Fibroblast of peridontal ligament (primary cell): ENCODE measurements around the gene FNDC11.
"Not testable (repeated sequence)": the region's sequence is repeated elsewhere in the genome, so short reads cannot be mapped to it uniquely, and the experiment has no call there.

Source experiments
- DNase-seq: peaks from one replicate; pipeline ENCODE4 v3.0.0-alpha.2; 2010; ENCODE audit errors: extremely low read depth

Gene FNDC11, protein sequence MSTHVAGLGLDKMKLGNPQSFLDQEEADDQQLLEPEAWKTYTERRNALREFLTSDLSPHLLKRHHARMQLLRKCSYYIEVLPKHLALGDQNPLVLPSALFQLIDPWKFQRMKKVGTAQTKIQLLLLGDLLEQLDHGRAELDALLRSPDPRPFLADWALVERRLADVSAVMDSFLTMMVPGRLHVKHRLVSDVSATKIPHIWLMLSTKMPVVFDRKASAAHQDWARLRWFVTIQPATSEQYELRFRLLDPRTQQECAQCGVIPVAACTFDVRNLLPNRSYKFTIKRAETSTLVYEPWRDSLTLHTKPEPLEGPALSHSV

DNA sequence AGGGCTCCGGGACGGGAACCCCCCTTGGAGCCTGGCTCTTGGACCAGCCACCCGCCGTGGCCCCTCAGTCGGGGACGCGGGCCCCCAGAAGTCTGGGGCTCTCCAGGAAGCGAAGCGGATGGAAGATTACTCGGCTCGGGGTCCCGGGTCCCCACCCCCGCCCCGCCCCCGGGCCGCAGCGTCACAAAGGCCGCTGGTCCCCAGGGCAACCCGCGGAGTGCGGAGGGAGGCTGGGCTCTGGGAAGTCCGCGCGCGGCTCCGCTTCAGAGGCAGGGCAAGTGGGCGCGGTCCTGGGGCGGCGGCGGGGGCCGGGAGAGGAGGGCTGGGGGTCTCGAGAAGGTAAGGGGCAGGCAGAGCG lies at the start of gene FNDC11:
Gene FNDC11 (plus strand): TSS at position 227 of the 358 bp plus-strand sequence. CDS start 1,505 bp downstream, outside the sequence.
- DNase-seq: no peak

DNA sequence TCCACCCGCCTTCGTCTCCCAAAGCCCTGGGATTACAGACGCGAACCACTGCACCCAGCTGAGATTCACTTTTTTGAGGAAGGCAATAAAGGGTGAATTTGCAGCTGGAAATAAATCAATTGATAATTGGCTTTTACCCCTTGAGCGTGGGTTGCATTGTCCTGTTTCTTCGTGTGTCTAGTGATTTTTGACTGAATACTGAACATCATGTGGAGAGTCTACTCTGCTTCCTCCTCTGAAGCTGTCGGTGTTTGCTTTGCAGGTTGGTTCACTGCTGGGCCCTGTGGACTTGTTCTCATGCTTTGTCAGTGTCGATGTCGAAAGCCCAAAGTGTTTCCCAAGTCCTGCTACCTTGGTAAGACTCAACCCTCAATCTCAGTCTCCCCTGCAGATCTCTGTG lies 49.3 kb upstream of the FNDC11 start:
- DNase-seq: no peak

DNA sequence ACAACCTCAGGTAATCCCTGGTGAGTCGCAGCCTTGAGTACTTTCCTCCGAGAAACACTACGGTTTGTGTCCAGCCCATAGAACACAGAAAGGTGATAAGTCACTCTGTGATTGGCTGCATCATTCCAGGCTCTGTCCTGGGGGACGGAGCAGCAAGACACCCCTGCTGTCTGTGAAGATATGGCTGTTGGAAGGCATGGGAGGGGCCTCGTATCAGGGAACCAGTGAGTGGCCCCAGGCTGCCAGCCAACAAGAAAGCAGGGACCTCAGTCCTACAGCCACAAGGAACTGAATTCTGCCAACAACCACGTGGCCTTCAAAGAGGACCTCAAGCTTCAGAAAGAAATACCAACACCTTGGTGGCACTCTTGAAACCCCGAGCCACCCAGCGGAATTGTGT lies 48.7 kb upstream of the FNDC11 start:
- no peak for DNase-seq

DNA sequence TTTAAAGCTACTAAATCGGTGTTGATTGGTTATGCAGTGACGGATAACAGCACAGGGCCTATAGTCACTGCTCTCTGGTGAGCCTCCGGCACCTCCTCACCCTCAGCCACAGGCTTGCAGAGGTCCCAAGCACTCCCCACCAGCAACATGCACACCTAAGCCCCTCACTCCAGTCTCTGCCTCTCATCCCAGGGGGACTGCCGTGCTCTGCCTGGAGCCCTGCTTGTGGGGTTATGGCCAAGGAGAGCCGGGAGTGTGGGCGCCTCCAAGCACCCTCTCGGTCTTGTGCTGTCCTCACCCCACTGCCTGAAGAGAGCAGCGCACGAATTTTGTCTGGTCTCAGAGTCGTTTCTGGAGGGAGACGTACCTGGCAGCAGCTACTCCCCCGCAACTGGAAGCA lies 48.2 kb upstream of the FNDC11 start:
- no peak for DNase-seq

DNA sequence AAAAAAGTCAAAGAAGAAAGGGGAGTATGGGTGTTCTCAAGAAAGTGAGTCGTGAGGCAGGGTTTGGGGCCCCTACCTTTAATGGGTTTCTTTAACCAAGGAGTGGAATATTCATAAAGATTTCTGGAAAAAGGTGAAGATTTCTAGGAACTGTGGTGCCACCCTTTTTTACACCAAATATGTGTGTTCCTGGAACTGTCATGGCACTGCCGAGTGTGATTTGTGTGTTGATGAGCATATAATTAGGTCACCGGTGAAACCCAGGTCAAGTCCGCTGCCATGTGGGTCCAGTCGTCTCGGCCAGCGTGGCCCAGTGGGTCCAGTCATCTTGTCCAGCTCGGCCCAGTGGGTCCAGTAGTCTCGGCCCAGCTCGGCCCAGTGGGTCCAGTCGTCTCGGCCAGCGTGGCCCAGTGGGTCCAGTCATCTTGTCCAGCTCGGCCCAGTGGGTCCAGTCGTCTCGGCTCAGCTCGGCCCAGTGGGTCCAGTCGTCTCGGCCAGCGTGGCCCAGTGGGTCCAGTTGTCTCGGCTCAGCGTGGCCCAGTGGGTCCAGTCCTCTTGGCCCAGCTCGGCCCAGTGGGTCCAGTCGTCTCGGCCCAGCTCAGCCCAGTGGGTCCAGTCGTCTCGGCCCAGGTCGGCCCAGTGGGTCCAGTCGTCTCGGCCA lies 46.7 kb upstream of the FNDC11 start:
- no peak for DNase-seq

DNA sequence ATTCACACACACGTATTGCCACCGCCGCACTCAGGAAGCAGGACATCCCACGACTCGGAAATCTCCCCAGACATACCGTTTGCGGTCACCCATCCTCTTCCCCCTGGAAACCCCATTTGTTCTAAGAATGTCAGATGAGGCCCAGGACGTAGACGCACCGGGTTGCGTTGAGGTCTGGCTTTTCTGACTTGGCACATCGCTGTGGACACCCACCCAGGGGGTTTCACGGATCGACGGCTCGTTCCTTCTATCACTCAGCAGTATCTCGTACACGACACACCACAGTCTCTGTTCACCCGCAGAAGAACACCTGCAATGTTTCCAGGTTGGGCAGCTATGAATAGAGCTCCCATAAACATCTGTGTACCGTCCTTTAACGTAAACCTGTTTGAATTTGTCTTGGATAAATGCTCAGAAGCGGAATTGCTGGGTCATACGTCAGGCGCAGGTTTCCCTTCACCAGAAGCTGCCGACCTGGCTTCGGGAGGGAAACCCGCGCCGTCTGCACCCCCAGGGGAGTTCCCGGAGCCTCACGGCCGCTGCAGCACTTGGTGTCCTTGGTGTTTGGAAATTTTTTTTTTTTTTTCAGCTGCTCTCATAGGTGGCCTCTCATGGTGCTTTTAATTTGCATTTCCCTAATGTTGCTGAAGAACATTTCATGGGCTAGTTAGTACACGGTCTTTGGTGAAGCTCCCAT lies 45.7 kb upstream of the FNDC11 start:
- DNase-seq: no peak

DNA sequence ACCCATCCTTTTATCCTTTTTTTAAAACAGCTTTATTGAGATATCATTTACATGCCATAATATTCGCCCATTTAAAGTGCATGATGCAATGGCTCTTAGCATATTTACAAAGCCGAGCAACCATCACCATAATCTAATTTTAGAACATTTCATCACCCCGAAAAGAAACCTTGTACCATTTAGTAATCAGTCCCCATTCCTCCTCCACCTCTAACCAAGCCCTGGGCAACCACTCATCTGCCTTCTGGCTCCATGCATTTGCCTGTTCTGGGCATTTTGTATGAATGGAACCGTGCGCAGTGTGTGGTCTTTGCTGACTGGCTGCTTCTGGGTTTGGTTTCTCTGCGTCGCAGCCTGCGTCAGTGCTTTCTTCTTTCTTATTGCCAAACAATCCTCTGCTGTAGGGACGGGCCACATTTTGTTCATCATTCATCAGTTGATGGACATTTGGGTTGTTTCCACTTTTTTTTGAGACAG lies 44.8 kb upstream of the FNDC11 start:
- no peak for DNase-seq

DNA sequence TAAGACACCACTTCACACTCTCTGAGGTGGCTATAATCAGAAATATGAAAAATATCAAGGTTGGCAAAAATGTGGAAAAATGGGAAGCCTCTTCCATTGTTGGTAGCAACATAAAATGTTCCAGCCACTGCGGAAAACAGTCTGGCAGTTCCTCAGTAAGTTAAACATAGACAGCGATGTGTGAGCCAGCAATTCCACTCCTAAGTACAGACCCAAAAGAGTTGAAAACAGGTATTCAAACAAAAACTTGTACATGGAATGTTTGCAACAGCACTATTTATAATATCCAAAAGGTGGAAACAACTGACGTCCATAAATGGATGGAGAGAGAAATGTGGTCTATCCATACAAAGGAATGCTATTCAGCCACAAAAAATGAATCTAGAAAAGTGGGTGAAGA lies 40.8 kb upstream of the FNDC11 start:
- DNase-seq: no peak

DNA sequence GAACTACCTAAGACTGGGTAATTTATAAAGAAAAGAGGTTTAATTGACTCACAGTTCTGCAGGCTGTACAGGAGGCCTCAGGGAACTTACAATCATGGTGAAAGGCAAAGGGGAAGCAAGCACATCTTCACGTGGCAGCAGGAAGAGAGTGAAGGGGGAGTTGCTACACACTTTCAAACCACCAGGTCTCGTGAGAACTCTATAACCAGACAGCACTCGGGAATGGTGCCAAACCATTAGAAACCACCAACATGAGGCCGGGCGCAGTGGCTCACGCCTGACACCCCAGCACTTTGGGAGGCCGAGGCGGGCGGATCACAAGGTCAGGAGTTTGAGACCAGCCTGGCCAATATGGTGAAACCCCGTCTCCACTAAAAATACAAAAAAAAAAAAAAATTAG lies 39.4 kb upstream of the FNDC11 start:
- DNase-seq: not testable (repeated sequence)

DNA sequence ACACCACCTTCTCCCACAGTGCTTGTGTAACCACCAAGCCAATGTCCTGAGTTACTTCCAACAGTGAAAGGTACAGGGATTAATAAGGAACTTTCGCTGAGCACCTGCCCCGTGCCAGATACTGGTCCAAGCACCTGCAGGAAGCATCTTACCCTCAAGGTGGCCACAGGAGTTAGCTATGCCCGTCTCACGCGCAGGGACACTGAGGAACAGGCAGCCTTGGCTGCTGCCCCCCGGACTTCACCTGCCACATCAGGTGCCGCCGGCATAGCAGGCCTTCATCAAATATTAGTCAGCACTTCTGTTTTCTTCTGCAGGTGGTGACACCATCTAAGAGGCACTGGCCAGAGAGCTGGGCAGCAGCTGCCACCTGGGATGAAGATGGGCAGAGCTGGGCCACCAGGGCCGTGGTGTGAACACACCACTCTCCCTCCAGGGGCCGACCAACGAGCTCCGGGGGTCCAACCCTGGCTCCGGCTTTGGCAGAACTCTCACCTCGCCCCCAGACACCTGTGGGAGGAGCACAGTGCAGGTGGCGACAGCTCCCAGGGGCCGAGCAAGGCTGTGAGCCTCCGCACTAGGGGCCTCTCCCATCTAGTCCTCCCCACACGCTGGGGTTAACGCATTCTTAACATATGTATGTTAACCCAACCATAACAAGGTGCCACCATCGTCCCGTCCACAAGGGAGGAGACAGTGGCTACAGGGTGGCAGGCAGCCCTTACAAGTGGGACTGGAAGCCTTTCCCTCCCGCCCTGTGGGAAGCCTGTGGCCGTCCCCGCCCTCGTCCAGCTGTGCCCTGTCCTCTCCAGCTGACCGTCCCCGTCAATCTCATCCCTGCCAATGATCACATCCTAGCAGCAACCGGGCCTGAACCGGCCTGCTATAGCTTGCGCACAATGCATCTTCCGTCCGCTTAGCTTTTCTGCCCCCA lies 36.3 kb upstream of the FNDC11 start:
- DNase-seq: no peak

DNA sequence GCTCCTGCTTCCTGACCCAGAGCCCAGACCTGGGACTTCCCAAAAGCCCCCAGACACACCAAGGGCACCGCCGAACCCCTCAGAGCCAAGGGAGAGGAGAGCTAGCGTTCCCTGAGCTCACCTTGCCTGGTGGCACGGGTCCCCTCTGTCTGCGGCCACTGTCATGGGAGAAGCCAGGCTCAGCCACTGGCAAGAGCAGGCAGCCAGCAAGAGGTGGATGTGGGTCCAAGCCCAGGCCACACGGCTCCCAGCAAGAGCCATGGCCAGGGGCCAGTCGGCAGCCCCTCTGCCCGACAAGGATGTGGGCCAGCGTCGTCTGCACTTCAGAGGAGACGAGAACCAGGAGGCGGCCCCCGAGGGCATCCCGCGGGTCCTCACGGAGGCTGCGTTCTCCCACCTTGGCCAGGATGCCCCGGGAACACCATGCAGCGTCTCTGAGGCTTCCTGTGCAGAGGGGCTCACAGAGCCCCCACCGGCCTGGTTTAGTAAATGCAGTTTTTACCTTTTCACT lies 35.6 kb upstream of the FNDC11 start:
- no peak for DNase-seq

DNA sequence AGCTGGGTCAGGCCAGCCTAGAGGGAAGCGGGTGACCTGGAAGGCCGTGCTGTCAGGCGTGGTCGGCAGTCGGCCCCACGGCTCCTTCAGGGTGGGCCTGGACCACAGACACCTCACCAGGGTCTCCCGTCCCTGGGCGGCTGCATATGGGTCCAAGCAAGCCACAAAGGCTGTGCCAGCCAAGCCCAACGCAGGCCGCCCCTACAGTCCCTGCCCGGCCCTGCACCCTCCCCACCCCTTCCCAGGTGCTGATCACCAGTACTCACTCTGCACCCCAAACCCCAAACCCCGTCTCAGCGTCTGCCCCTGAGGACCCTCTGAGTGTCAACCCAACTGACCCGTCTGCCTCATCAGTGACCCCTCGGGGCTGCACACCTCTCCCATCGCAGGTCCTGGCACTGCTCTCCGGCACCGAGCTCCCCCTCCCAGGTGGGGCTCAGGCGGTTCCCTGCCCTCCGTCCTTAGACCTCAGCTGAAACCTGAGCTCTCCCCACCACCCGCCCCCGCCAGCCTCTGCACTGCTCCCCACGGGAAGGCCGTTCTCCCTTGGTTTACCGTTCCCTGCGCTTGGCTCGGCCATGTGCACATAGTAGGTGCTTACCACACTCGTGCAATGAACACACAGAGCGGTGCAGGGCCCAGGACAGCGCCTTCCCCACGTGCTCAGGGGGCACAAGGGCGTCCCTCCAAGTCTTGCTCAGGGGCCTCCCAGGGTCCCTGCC lies 34.9 kb upstream of the FNDC11 start:
- DNase-seq: no peak

DNA sequence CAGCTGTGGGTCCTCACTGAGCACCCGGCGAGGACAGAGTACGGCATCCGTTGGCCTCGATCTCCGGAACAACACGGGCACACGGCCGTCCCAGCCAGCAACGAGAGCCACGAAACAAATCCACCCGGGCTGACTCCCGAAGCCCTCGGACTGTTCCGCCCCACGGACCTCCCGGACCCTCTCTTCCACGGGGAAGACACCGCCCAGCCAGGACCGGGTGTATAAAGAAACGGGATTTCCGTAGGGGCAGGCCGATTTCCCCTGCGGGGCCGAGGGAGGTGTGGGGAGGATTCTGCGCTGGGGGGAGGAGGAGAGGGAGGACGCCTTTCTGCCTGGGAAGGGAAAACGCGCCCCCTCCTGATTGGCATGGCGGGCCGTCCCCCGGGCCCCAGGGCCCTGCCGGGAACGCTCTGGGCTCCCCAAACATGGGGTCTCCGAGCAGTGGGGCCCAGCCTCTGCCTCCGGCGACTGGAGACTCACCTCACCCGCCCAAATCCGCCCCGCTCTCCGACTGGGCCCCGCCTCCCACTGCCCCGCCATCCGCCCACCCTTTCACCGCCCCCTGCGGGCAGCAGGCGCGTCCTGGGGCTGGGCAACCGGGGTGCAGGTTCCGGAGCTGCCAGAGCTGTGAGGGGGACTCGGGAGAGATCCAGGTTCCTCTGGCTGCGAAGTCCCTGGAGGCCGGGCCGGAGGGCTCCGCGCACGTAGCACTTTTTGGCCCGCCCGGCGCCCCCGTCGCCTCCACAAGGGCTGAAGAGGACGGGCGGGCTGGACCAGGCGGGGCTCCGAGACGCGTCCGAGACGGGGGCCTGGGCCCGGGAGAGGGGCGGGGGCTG lies 34.1 kb upstream of the FNDC11 start:
- no peak for DNase-seq

DNA sequence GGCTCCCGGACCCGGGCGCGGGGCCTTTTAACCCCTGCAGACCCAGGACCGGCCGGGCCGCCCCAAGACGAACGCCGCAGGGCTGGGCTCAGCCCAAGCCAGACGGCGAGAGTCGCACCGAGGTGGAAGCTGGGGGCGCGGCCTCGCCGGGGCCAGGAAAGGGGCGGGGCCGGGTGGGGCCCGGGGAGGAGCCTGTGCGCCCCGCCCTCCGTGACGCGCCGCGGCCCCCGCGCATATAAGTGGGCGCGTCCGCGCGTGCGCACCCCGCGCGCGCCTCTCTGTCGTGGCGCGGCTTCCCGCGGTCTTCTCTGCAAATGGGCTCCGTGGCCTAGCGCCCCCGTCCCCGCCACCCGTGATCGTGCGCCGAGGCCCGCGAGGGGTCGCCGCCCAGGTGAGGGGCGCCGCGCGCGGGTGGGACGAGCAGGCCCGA lies 33.4 kb upstream of the FNDC11 start, which contains the start of gene PPDPF:
Gene PPDPF (plus strand): TSS at position 262 of the 430 bp plus-strand sequence. CDS start 544 bp downstream, outside the sequence.
- peak; percentile 69 for DNase-seq

DNA sequence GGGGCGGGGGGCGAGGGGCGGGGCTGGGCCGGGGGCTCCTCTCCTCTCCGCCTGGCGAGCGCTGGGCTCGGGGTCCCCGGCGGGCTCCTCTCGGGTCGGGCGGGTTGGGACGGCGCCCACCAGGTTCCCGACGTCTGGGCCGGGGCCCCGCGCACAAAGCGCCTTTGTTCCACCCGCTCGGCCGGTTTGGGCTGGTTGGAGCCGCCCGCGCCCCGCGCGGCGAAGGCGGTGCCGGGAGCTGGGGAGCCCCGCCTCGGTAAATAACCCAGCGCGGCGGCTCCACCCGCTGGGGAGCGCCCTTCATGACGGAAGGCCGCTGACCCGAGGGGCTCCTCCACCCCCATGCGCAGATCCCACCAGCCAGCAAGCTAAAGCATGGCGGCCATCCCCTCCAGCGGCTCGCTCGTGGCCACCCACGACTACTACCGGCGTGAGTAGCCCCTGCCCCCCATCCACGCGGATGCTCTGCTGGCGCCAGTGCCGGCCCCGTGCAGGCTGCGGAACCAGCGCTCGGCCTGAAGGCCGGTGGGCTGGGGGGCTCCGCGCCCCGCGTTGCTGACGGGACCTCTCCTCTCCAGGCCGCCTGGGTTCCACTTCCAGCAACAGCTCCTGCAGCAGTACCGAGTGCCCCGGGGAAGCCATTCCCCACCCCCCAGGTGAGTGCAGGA lies 32.9 kb upstream of the FNDC11 start:
- DNase-seq: peak; percentile 57

DNA sequence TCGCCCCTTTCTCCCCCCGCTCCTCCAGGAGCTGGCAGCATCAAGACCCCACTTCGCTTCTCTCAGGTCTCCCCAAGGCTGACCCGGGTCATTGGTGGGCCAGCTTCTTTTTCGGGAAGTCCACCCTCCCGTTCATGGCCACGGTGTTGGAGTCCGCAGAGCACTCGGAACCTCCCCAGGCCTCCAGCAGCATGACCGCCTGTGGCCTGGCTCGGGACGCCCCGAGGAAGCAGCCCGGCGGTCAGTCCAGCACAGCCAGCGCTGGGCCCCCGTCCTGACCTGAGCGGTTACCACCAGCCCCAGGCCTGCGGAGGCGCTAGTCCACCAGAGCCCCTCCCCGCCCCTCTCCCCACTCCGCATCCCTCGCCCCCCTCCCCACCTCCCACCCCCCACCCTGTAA lies 32.4 kb upstream of the FNDC11 start:
- no peak for DNase-seq

DNA sequence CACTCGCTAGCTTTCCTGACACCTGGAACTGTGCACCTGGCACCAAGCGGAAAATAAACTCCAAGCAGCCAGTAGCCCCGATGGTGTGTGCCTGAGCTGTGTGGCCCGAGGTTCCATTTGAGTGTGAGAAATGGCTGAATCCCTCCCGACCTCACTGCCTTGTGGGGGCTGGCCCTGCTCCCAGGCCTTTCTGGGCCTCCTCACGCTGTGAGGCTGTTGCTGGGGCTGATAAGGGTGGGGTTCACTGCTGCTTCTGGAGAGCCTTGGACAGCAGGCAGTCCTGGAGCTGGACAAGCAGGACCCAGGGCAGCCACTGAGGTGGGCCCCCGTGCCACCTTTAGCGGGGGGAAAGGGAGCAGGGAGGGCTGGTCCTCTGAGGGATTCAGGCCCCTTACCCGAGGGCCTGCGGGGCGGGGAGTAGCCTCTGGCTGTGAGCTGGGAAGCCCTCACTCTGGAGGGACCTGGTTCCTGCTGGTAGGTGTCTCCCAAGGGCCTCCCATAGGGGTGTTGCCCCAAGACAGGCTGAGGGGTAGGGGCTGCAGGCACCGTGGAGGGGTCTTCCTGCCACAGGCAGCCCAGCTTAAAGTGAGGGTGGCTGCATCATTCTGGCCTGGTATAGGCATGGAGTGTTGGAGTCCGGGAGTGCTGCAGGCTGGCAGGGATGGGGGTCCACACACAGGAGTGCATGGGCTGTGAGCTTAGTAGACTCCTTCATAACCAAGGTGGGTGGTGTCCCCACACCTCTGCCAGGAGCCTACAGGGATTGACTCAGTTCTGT lies 31.7 kb upstream of the FNDC11 start:
- no peak for DNase-seq

DNA sequence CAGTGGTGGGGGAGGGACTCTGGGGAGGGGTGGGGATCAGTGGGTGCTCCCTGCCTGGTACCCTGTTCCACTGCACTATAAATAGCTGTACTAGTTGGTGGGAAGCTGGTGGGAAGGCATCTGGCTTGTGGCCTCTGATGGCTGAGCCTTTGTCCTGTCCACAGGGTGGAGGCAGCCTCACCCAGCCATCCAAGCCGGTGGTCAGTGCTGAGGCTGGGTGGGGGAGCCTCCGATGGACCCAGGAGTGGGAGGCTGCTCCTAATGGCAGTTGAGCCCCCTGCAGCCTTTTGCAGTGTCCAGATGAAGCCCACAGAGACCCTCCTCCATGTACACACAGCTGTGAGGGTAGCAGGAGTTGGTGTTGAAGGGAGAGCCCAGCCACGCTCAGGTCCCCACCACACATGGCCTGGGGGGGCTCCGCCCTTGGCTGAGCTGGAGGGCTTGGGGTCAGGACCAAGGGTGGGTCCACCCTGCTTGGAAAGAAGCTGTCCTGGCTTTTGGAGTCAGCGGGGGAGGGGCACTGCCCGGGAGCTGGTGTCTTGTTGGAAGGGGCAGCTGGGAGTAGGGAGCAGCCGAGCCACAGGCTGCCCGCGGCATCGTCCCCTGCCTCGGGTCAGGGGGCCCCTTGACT lies 30.9 kb upstream of the FNDC11 start:
- DNase-seq: no peak
